NCI-H146 treated with DMSO at 0.1 percent for 48 hours (cell line): Measurements from ENCODE around the gene ANKRD12.
A peak's percentile ranks its signal among the peaks of the same experiment; 100 is the strongest.
"Not testable (repeated sequence)": the region's sequence is repeated elsewhere in the genome, so short reads cannot be mapped to it uniquely, and the experiment has no call there.

Experiments used
- DNase-seq: peaks from one replicate; lab custom pipeline; 2025; ENCODE audit not compliant: unreplicated experiment; lab: John Stamatoyannopoulos, UW

The ANKRD12 gene

GRCh38 chr18:9140381-9140780 lies 3.8 kb downstream of the ANKRD12 start:
- no peak for DNase-seq

DNA sequence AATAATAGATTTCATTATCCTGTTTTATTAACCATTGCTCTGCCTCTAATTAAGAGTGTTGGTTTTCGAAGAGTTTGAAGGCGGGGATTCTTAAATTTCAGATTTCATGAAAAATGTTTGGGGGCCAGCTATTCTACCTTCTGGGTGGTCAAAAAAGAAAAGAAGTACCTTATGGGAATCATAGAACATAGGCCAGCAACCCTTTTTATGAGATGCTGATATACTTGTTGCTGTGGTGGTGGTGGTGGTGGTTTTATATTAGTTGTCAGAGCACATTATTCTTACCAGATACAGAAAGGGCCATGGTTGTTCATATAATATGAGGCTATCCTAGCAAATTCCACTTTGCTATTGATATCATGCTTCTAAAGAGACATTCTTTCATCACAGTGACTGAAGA lies 4.4 kb downstream of the ANKRD12 start:
- DNase-seq: no peak

DNA sequence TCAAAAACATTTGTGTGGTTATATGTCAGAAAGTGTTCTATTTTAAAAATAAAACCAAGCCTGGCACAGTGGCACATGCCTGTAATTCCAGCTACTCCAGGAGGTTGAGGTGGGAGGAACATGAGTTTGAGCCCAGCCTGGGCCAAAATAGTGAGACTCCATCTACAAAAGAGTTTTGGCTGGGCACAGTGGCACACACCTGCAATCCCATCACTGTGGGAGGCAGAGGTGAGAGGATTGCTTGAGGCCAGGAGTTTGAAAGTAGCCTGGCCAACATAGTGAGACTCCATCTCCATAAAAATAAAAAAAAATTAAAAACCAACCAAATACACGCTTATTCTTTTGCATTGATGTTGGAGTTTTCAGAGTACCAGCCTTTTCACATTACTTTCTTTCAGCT lies 9.6 kb downstream of the ANKRD12 start:
- DNase-seq: no peak

GRCh38 chr18:9147440-9148202 lies 11.0 kb downstream of the ANKRD12 start:
- peak; percentile 48 for DNase-seq

- DNase-seq: no peak
Observed at GRCh38 chr18:9148203-9148552, 11.6 kb downstream of the ANKRD12 start.

- DNase-seq: no peak
Observed at GRCh38 chr18:9150121-9150520, 13.5 kb downstream of the ANKRD12 start.

GRCh38 chr18:9153256-9153655 lies 16.7 kb downstream of the ANKRD12 start:
- DNase-seq: no peak

DNA sequence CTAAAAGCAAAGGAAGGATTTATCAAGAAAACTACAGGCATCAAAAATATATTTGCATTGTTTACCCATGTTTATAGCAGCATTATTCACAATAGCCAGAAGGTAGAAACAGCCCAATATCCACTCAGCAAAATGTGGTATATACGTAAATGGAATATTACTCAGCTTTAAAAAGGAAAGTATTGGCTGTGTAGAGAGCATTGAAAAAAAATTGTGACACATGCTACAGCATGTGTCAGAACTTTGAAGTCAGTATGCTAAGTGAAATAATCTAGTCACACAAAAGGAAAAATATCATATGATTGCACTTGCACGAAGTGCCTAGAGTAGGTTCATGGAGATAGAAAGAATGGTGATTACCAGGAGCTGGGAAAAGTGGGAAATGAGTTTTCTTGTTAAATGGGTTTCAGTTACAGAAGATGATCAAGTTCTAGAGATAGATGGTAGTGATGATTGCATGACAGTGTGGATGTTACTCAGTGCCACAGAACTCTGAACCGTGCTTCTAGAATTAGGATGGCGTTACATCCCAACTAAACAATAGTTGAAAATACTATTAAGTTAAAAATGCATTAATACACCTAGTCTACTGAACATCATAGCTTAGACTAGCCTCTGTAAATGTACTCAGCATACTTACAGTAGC lies 20.1 kb downstream of the ANKRD12 start:
- DNase-seq: no peak

DNA sequence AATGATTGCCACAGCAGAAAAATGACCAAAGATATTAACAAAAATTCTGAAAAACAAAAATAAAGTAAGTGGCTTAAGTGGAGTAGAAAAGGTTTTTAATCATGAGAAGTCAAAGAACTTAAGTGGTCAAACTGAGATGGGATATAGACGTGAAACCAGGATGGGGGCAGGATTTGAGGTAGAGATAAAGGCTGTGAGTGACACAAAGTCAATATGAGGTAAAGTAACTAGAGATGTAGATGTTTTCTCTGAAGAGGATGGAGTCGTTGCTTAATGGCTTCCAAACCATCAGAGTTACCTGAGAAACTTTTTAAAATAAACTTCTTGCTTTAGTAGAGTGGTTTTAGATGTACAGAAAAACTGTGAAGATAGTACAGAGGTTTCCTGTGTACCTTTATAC lies 21.2 kb downstream of the ANKRD12 start:
- no peak for DNase-seq

DNA sequence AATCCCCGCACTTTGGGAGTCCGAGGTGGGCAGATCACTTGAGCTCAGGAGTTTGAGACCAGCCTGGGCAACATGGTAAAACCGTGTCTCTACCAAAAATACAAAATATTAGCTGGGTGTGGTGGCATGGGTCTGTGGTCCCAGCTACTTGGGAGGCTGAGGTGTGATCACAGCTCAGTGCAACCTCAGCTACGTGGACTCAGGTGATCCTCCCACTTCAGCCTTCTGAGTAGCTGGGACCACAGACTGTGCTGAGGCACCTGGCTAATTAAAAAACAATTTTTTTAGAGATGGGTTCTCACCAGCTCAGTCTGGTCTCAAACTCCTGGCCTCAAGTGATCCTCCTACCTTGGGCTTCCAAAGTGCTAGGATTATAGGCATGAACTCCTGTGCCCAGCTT lies 23.4 kb downstream of the ANKRD12 start:
- no peak for DNase-seq

GRCh38 chr18:9162663-9163062 lies 26.1 kb downstream of the ANKRD12 start:
- DNase-seq: not testable (repeated sequence)

- not testable (repeated sequence) for DNase-seq
Observed at GRCh38 chr18:9164149-9164548, 27.6 kb downstream of the ANKRD12 start.

GRCh38 chr18:9165883-9166282 lies 29.3 kb downstream of the ANKRD12 start:
- not testable (repeated sequence) for DNase-seq

GRCh38 chr18:9169515-9169914 lies 32.9 kb downstream of the ANKRD12 start:
- DNase-seq: not testable (repeated sequence)

GRCh38 chr18:9171919-9172318 lies 35.3 kb downstream of the ANKRD12 start:
- not testable (repeated sequence) for DNase-seq

- no peak for DNase-seq
Observed at GRCh38 chr18:9172506-9173127, 36.0 kb downstream of the ANKRD12 start.

DNA sequence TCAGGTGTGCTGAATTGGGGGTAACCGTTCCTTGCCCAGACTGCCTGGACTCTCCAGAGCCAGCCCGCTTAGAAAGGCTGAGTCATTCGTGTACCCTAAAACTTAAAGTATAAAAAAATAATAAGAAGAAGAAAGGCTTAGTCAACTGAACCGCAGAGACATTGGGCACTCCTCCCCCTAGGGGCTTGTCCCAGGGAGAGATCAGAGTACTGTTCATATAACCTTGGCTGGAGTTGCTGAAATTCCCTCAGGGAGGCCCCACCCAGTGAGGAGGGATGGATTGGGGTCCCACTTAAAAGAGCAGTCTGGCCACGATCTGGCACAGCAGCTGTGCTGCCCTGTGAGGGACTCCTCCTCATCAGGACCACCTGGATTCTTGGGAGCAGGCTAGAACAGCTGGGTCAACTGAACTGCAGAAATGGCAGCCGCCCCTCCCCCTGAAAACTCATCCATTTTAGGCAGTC lies 37.2 kb downstream of the ANKRD12 start:
- DNase-seq: no peak

GRCh38 chr18:9174302-9174701 lies 37.7 kb downstream of the ANKRD12 start:
- DNase-seq: no peak

DNA sequence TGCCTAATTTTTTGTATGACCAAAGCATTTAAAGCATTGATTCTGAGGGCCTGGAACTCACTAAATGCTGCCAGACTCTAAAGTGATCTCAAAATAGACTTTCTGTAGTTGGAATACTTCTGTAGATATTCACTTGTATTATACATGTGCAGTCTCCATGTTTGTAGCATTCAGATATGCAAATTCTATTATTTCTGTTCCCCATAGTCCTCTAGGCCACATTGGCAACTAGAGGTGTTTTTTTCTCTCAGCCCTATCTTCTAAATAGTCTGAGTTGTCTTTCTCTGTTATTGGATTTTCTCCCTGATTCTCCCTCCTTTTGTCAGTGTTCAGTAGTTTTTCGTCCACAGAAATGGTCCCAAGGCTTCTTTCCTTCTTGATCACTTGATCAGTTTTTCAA lies 38.5 kb downstream of the ANKRD12 start:
- DNase-seq: no peak

GRCh38 chr18:9177031-9177430 lies 40.5 kb downstream of the ANKRD12 start:
- no peak for DNase-seq

DNA sequence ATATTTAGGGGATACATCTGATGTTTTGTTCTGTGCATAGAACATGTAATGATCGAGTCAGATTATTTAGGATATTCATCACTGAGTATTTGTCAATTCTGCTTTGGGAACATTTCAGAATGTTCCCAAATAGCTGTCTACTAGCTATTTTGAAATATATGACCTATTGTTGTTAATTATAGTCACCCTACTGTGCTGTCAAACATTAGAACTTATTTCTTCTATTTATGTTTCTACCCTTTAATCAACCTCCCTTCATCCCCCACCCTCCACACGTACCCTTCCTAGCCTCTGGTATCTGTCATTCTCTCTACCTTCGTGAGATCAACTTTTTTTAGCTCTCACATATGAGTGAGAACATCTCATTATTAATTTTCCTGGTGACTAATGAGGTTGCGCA lies 40.9 kb downstream of the ANKRD12 start:
- DNase-seq: no peak

DNA sequence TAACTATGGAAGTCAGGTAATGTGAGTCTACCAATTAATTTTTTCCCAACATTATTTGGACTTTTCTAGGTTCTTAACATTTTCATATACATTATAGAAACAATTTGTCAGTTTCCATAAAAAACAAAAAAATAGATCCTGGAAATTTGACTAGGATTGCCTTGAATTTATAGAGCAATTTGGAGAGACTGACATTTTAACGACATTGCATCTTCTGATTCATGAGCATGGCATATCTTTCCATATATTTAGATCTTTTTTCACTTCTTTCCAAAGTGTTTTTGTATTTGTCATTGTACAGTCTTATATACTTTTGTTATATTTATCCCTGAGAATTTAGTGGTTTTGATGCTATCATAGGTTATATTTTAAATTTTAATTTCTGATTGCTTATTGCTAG lies 42.0 kb downstream of the ANKRD12 start:
- no peak for DNase-seq
